ENCODE results near the gene DOLK.

- no peak for TF ChIP-seq CTCF (IDR thresholded peaks at IDR 0.05 in 8 of 11, conservative IDR thresholded peaks at IDR 0.05 in 3 of 11)
- no peak for TF ChIP-seq POLR2A (IDR thresholded peaks at IDR 0.05)
- peak in 1 of 3 donors; percentile 12 for TF ChIP-seq POLR2AphosphoS5 (IDR thresholded peaks at IDR 0.05)
These were observed 3.4 kb downstream of the DOLK start for GRCh38 chr9:128943832-128944620.

Data from spleen (tissue), 7 donors.